OCI-LY7 (cell line): ENCODE measurements around the gene EHD3. TPM values are rescaled to one million over a fixed set of nuclear protein-coding genes. Genes with fewer than 3 reads are reported as not detected.
A peak's percentile ranks its signal among the peaks of the same experiment; 100 is the strongest.

Experiments
- BruUV-seq: library from RNA; stranded (reverse); fragments of 400-500 nt; replicated peaks from 2 replicates; lab custom pipeline; 2021; lab: Mats Ljungman, UMichigan
- CTCF ChIA-PET: fragments of 300-600 bp; sonication (Branson Sonifier 250); formaldehyde crosslinking; loops from one replicate; lab custom pipeline; 2022; ENCODE audit warnings: antibody characterized with exemption; ENCODE audit not compliant: unreplicated experiment; lab: Charles Lee
- POLR2A ChIA-PET: fragments of 300-600 bp; sonication (Branson Sonifier 250); formaldehyde crosslinking; loops from one replicate; lab custom pipeline; 2022; ENCODE audit warnings: antibody characterized with exemption; lab: Charles Lee
- DNase-seq: peaks from one replicate; pipeline ENCODE4 v3.0.0-alpha.2; 2015; ENCODE audit warnings: low spot score
- H2AFZ ChIP-seq: fragments of 200-600 bp; sonication (generic), shearing (Covaris generic); 2 replicates; pipeline ENCODE4 v1.6.1; 2014; ENCODE audit warnings: mild to moderate bottlenecking, antibody characterized with exemption, low read length, moderate library complexity
- H3K27ac ChIP-seq: fragments of 200-600 bp; sonication (generic); 2 replicates; pipeline ENCODE4 v1.5.1; 2014; ENCODE audit warnings: mixed run types, low read depth, mild to moderate bottlenecking, moderate library complexity, low read length, inconsistent platforms; ENCODE audit not compliant: poor library complexity, severe bottlenecking
- H3K36me3 ChIP-seq: fragments of 200-600 bp; sonication (generic); 2 replicates; pipeline ENCODE4 v1.6.1; 2014; ENCODE audit warnings: mild to moderate bottlenecking, antibody characterized with exemption, low read length, moderate library complexity, mixed read lengths; ENCODE audit not compliant: insufficient read depth
- H3K4me1 ChIP-seq: fragments of 200-600 bp; sonication (generic); 2 replicates; pipeline ENCODE4 v1.5.1; 2014; ENCODE audit warnings: mild to moderate bottlenecking, low read length; ENCODE audit not compliant: insufficient read depth, poor library complexity, severe bottlenecking
- H3K4me2 ChIP-seq: fragments of 200-600 bp; sonication (generic); 2 replicates; pipeline ENCODE4 v1.6.1; 2014; ENCODE audit warnings: mild to moderate bottlenecking, low read length
- H3K4me3 ChIP-seq: fragments of 200-600 bp; sonication (generic); 2 replicates; pipeline ENCODE4 v1.5.1; 2014; ENCODE audit warnings: mild to moderate bottlenecking, low read depth, low read length; ENCODE audit not compliant: poor library complexity, severe bottlenecking
- H3K79me2 ChIP-seq: fragments of 200-600 bp; sonication (generic); 2 replicates; pipeline ENCODE4 v1.6.1; 2016; ENCODE audit warnings: low read depth, mild to moderate bottlenecking, low read length, moderate library complexity, mixed read lengths; ENCODE audit not compliant: insufficient read depth
- H3K9me2 ChIP-seq: fragments of 200-600 bp; sonication (generic); 2 replicates; pipeline ENCODE4 v1.6.1; 2016; ENCODE audit warnings: mild to moderate bottlenecking, low read length, mixed read lengths; ENCODE audit not compliant: insufficient read depth
- H3K9me3 ChIP-seq: fragments of 200-600 bp; sonication (generic); 2 replicates; pipeline ENCODE4 v1.6.1; 2014; ENCODE audit warnings: mild to moderate bottlenecking, mixed run types, low read length, mixed read lengths
- H4K20me1 ChIP-seq: fragments of 200-600 bp; sonication (generic); 2 replicates; pipeline ENCODE4 v1.6.1; 2014; ENCODE audit warnings: mild to moderate bottlenecking, antibody characterized with exemption, low read length, moderate library complexity, mixed read lengths; ENCODE audit not compliant: insufficient read depth
- EZH2phosphoT487 ChIP-seq: fragments of 200-600 bp; sonication (generic); IDR thresholded peaks from 2 replicates; pipeline ENCODE4 v1.6.1; 2018; ENCODE audit warnings: low read depth, borderline replicate concordance, mild to moderate bottlenecking, mixed run types, antibody characterized with exemption, low read length, moderate library complexity, mixed read lengths
- intact Hi-C: fragments of 100-400 bp; cut with micrococcal nuclease; formaldehyde crosslinking; loops from one replicate; pipeline ENCODE4 v1.10.0; 2022; ENCODE audit not compliant: unreplicated experiment
- total RNA-seq, 2 experiments: library from RNA; depleted of rRNA in 1 of 2; stranded (reverse); fragments of >200 nt in 1 of 2; shearing (Covaris generic) in 1 of 2; gene quantifications; 2 replicates each; pipeline ENCODE4 v1.2.3, GENCODE V29; 2014 to 2022
- TF ChIP-seq, protein P1 (sequence below): fragments of 200-600 bp; sonication (generic); conservative IDR thresholded peaks from 2 replicates; pipeline ENCODE4 v1.5.1; 2014; ENCODE audit warnings: mild to moderate bottlenecking, antibody characterized with exemption, low read length, moderate library complexity, mixed read lengths

Gene EHD3
- total RNA-seq, 2 experiments from 2014 or later: 0.73 to 3.4 TPM

DNA sequence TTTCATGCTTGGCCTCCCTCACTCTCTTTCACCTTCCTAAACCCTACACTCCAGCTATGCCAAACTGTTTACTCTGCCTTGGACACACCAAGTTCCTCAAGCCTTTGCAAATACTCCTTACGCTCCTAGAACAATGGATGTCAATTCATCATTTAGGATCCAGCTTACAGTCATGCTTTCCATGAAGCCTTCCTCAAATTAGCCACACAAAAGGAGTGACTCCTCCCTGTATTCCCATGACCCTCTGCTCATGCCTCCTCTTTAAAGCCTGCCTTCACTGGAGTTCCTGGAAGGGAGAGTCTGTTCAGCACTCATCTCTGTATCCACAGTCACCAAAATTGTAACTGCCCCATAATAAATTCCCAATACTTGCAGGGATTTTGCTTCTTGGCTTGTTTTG is 721 bp upstream of the EHD3 start:
- ChIA-PET POLR2A (interaction anchor here (0.5 to 1.8 kb wide), 2 partner anchors 9 to 13 kb away, joined by 3 to 6 read pairs; no protein-coding TSS in a partner anchor), CTCF (interaction anchor here (1.0 to 1.5 kb wide), 2 partner anchors 18 to 22 kb away, joined by 3 to 9 read pairs; no protein-coding TSS in a partner anchor)
- H3K4me3 ChIP-seq: peak overlapping the region; percentile 68
- peak overlapping the region; percentile 88; the same call in 1 of the 2 replicates for H2AFZ ChIP-seq
- H3K79me2 ChIP-seq: no peaks in the 10 kb centered on the region
- H3K4me2 ChIP-seq: peak overlapping the region; percentile 86
- no peaks in the 10 kb centered on the region for H4K20me1 ChIP-seq
- no TSS peak for BruUV-seq
- peaks cover 55% of the 10 kb centered on the region for H3K4me1 ChIP-seq
- no peak overlapping the region for H3K27ac ChIP-seq
- DNase-seq: no peak
- TF ChIP-seq, protein P1, sequence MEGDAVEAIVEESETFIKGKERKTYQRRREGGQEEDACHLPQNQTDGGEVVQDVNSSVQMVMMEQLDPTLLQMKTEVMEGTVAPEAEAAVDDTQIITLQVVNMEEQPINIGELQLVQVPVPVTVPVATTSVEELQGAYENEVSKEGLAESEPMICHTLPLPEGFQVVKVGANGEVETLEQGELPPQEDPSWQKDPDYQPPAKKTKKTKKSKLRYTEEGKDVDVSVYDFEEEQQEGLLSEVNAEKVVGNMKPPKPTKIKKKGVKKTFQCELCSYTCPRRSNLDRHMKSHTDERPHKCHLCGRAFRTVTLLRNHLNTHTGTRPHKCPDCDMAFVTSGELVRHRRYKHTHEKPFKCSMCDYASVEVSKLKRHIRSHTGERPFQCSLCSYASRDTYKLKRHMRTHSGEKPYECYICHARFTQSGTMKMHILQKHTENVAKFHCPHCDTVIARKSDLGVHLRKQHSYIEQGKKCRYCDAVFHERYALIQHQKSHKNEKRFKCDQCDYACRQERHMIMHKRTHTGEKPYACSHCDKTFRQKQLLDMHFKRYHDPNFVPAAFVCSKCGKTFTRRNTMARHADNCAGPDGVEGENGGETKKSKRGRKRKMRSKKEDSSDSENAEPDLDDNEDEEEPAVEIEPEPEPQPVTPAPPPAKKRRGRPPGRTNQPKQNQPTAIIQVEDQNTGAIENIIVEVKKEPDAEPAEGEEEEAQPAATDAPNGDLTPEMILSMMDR: no peak
- TF ChIP-seq EZH2phosphoT487: no peak
- no peaks in the 10 kb centered on the region for H3K36me3 ChIP-seq
- no peaks in the 10 kb centered on the region for H3K9me3 ChIP-seq
- H3K9me2 ChIP-seq: no peaks in the 10 kb centered on the region
- intact Hi-C loops: loop anchor here (1.0 to 2.0 kb wide), 2 partner anchors 23 to 100 kb away; no protein-coding TSS in a partner anchor

DNA sequence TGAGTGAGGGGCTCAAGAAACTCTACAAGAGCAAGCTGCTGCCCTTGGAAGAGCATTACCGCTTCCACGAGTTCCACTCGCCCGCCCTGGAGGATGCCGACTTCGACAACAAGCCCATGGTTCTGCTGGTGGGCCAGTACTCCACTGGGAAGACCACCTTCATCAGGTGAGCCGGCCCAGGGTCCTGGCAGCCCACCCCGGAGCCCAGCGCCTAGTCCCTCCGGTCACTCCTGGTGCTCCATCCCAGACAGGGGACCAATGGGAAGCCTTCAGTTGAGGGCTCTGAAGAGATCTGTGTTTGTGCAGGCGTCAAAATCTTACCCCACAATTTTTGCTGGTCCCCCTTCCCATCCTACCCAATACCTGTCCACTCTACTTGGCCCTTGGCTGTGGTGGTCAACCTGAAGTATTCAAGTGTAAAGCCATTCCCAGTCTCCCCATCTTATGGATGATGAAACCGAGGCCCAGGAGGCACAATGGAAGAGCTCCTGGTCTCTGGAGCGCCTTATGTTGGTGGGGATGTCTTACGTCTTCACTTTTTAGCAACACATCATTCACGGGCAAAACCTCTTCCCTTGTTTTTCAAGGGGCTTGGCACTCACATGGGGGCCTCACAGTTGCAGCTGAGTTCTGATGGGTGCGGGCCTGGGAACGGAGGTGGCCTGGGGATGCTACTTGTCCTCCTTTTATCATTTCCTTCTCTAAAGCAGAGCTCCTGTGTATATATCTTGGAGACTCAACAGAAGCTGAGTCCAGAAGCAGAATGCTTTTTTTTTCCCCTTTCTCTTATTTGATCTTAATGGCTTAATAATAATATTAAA is 941 bp downstream of the EHD3 start:
- H4K20me1 ChIP-seq: no peaks in the 10 kb centered on the region
- no peaks in the 10 kb centered on the region for H3K36me3 ChIP-seq
- no TSS peak for BruUV-seq
- no peak for DNase-seq
- H3K9me3 ChIP-seq: no peaks in the 10 kb centered on the region
- peak overlapping the region; percentile 68 for H3K4me3 ChIP-seq
- CTCF ChIA-PET: no interaction called here
- no peak overlapping the region for H3K27ac ChIP-seq
- peak overlapping the region; percentile 88; the same call in 1 of the 2 replicates for H2AFZ ChIP-seq
- H3K4me1 ChIP-seq: peaks cover 39% of the 10 kb centered on the region
- no peaks in the 10 kb centered on the region for H3K9me2 ChIP-seq
- POLR2A ChIA-PET: no interaction called here
- H3K4me2 ChIP-seq: peak overlapping the region; percentile 86
- H3K79me2 ChIP-seq: no peaks in the 10 kb centered on the region
- no peak for TF ChIP-seq EZH2phosphoT487
- intact Hi-C loops: no loop called here

DNA sequence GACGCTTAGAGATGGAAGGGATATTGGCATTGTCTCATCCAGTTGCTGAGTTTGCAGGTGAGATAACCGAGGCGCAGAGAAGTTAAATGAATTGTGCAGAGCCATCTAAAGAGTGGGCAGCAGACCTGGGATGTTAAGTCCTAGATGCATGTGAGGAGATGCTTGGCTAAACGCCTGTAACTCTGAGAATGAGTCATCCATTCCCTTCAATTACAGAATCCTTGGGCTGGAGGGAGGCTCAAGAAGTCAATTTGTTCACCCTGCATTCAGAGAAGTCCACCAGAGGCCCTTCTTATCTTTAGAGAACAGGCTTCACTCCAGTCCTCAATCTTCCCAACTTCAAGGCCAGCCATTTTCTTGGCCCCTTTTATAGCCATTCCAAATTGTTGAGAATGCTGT is 1.6 kb downstream of the EHD3 start:
- no peaks in the 10 kb centered on the region for H4K20me1 ChIP-seq
- H3K4me2 ChIP-seq: peak overlapping the region; percentile 86
- no peak overlapping the region for H3K27ac ChIP-seq
- TF ChIP-seq, protein P1: no peak
- TF ChIP-seq EZH2phosphoT487: no peak
- no peaks in the 10 kb centered on the region for H3K79me2 ChIP-seq
- ChIA-PET CTCF (no interaction called here), POLR2A (no interaction called here)
- no peaks in the 10 kb centered on the region for H3K9me2 ChIP-seq
- intact Hi-C loops: no loop called here
- no peak overlapping the region for H2AFZ ChIP-seq
- peaks cover 37% of the 10 kb centered on the region for H3K4me1 ChIP-seq
- H3K9me3 ChIP-seq: no peaks in the 10 kb centered on the region
- no TSS peak for BruUV-seq
- DNase-seq: no peak
- H3K36me3 ChIP-seq: no peaks in the 10 kb centered on the region
- H3K4me3 ChIP-seq: peak overlapping the region; percentile 1
